Immature natural killer cell (primary cell): Measurements from ENCODE around the gene WDR4. TPM values are rescaled to one million over a fixed set of nuclear protein-coding genes. Genes with fewer than 3 reads are reported as not detected.
"Not testable (repeated sequence)": the region's sequence is repeated elsewhere in the genome, so short reads cannot be mapped to it uniquely, and the experiment has no call there.

Experiments
- DNase-seq, 3 donors: peaks; one replicate each; pipeline ENCODE4 v3.0.0; 2022; ENCODE audit warnings: mixed read lengths in 1 of 3
- H3K27ac Mint-ChIP-seq, 6 donors: one replicate each; pipeline ENCODE4 v1.8.0; 2020; ENCODE audit warnings: mixed read lengths in 6 of 6, mild to moderate bottlenecking in 5 of 6, inconsistent platforms in 4 of 6, moderate library complexity in 3 of 6
- H3K27me3 Mint-ChIP-seq, 3 donors: one replicate each; pipeline ENCODE4 v1.8.0; 2020 to 2021; ENCODE audit warnings: low read depth in 3 of 3, mild to moderate bottlenecking in 3 of 3, mixed read lengths in 3 of 3, moderate library complexity in 3 of 3, inconsistent platforms in 1 of 3
- H3K36me3 Mint-ChIP-seq, 3 donors: one replicate each; pipeline ENCODE4 v1.8.0; 2020; ENCODE audit warnings: mixed read lengths in 3 of 3, inconsistent platforms in 2 of 3, mild to moderate bottlenecking in 2 of 3
- H3K4me1 Mint-ChIP-seq, 2 donors: one replicate each; pipeline ENCODE4 v1.8.0; 2020; ENCODE audit warnings: inconsistent platforms in 2 of 2, mild to moderate bottlenecking in 2 of 2, mixed read lengths in 2 of 2, moderate library complexity in 1 of 2
- H3K4me3 Mint-ChIP-seq, 5 donors: one replicate each; pipeline ENCODE4 v1.8.0; 2020; ENCODE audit warnings: mild to moderate bottlenecking in 5 of 5, mixed read lengths in 5 of 5, inconsistent platforms in 3 of 5, moderate library complexity in 3 of 5
- H3K9me3 Mint-ChIP-seq, 6 donors: one replicate each; pipeline ENCODE4 v1.8.0; 2020; ENCODE audit warnings: mild to moderate bottlenecking in 6 of 6, mixed read lengths in 6 of 6, inconsistent platforms in 4 of 6, moderate library complexity in 3 of 6
- polyA plus RNA-seq, 3 donors: library from polyadenylated mRNA; unstranded; fragments of 300-500 nt; fragmentation: Illumina TruSeq; gene quantifications; one replicate each; pipeline ENCODE4 v1.2.3, GENCODE V29; 2021

Gene WDR4
- 10 to 100 TPM in 1 of 3 donors, 1 to 10 TPM in 2; 4.2 to 17.5 (median 5.1) TPM for polyA plus RNA-seq

- H3K36me3 Mint-ChIP-seq = peaks cover 0 to 6% (median 6%) of the 10 kb centered on the region in 3 donors
- H3K27ac Mint-ChIP-seq = peak within 1 kb of the TSS; percentile 95 to 99 (median 98)
- peaks cover 8 to 20% (median 19%) of the 10 kb centered on the region in 3 donors for H3K27me3 Mint-ChIP-seq
- DNase-seq = peak; percentile 99
- H3K4me3 Mint-ChIP-seq = peak within 1 kb of the TSS; percentile 92 to 98 (median 96)
- no peaks in the 10 kb centered on the region for H3K9me3 Mint-ChIP-seq
- peaks cover 32 to 37% of the 10 kb centered on the region in 2 donors for H3K4me1 Mint-ChIP-seq
Observed at GRCh38 chr21:42878993-42879787, at the start of gene WDR4. WDR4 (minus strand) TSS chr21:42879539; CDS start chr21:42879495, 44 bp downstream.

GRCh38 chr21:42927474-42928200 lies 48.3 kb upstream of the WDR4 start:
- H3K9me3 Mint-ChIP-seq, DNase-seq, H3K27me3 Mint-ChIP-seq, H3K36me3 Mint-ChIP-seq, H3K27ac Mint-ChIP-seq, H3K4me3 Mint-ChIP-seq: not testable (repeated sequence)
- peaks cover 11 to 13% of the 10 kb centered on the region in 2 donors for H3K4me1 Mint-ChIP-seq

- H3K27me3 Mint-ChIP-seq = peaks cover 0 to 2% (median 0%) of the 10 kb centered on the region in 3 donors
- no peak for DNase-seq
Observed at GRCh38 chr21:42925114-42925926, 46.0 kb upstream of the WDR4 start, which contains the start of gene ERVH48-1. ERVH48-1 (minus strand) TSS chr21:42925630; CDS start chr21:42919006, 6,624 bp downstream.

GRCh38 chr21:42924433-42924751 lies 45.1 kb upstream of the WDR4 start:
- Mint-ChIP-seq H3K4me3 (peak overlapping the region in 1 of 5 donors; percentile 30), H3K27me3 (peaks cover 0 to 2% (median 0%) of the 10 kb centered on the region in 3 donors), H3K4me1 (peaks cover 11 to 13% of the 10 kb centered on the region in 2 donors), H3K36me3 (no peaks in the 10 kb centered on the region), H3K9me3 (no peaks in the 10 kb centered on the region), H3K27ac (peak overlapping the region in 3 of 6 donors; percentile 39 to 63 (median 54))
- no peak for DNase-seq

More at GRCh38 chr21:42925114-42925926, 46.0 kb upstream of the WDR4 start, which contains the start of gene ERVH48-1:
- H3K27ac Mint-ChIP-seq = no peak within 1 kb of the TSS
- H3K36me3 Mint-ChIP-seq = no peaks in the 10 kb centered on the region
- H3K9me3 Mint-ChIP-seq = no peaks in the 10 kb centered on the region
- peaks cover 11 to 13% of the 10 kb centered on the region in 2 donors for H3K4me1 Mint-ChIP-seq
- no peak within 1 kb of the TSS for H3K4me3 Mint-ChIP-seq

- peaks cover 0 to 2% (median 0%) of the 10 kb centered on the region in 3 donors for H3K27me3 Mint-ChIP-seq
- peak overlapping the region in 5 of 6 donors; percentile 14 to 63 (median 54) for H3K27ac Mint-ChIP-seq
- H3K4me3 Mint-ChIP-seq = peak overlapping the region in 3 of 5 donors; percentile 30 to 60 (median 49)
- peaks cover 11 to 13% of the 10 kb centered on the region in 2 donors for H3K4me1 Mint-ChIP-seq
- DNase-seq = peak; percentile 46 to 67 (median 60)
- H3K36me3 Mint-ChIP-seq = no peaks in the 10 kb centered on the region
- H3K9me3 Mint-ChIP-seq = no peaks in the 10 kb centered on the region
Observed at GRCh38 chr21:42923553-42924432, 44.5 kb upstream of the WDR4 start.

- H3K4me1 Mint-ChIP-seq = peaks cover 11 to 13% of the 10 kb centered on the region in 2 donors
- DNase-seq = no peak
- no peaks in the 10 kb centered on the region for H3K9me3 Mint-ChIP-seq
- peaks cover 0 to 2% (median 0%) of the 10 kb centered on the region in 3 donors for H3K27me3 Mint-ChIP-seq
- H3K36me3 Mint-ChIP-seq = no peaks in the 10 kb centered on the region
- H3K27ac Mint-ChIP-seq = no peak overlapping the region
- no peak overlapping the region for H3K4me3 Mint-ChIP-seq
Observed at GRCh38 chr21:42922918-42923317, 43.6 kb upstream of the WDR4 start.

GRCh38 chr21:42921927-42922326 lies 42.6 kb upstream of the WDR4 start:
- Mint-ChIP-seq H3K4me1 (peaks cover 11 to 13% of the 10 kb centered on the region in 2 donors), H3K9me3 (no peaks in the 10 kb centered on the region), H3K4me3 (no peak overlapping the region), H3K27ac (no peak overlapping the region), H3K36me3 (no peaks in the 10 kb centered on the region), H3K27me3 (no peaks in the 10 kb centered on the region)
- no peak for DNase-seq

GRCh38 chr21:42918291-42918690 lies 39.0 kb upstream of the WDR4 start:
- Mint-ChIP-seq H3K27me3 (no peaks in the 10 kb centered on the region), H3K36me3 (peaks cover 0 to 3% (median 0%) of the 10 kb centered on the region in 3 donors), H3K9me3 (no peaks in the 10 kb centered on the region), H3K4me1 (peaks cover under 1% of the 10 kb centered on the region in 2 donors), H3K4me3 (no peak overlapping the region), H3K27ac (no peak overlapping the region)
- no peak for DNase-seq

- H3K4me3 Mint-ChIP-seq = no peak overlapping the region
- H3K36me3 Mint-ChIP-seq = peaks cover 0 to 20% (median 4%) of the 10 kb centered on the region in 3 donors
- no peak overlapping the region for H3K27ac Mint-ChIP-seq
- H3K27me3 Mint-ChIP-seq = no peaks in the 10 kb centered on the region
- no peak for DNase-seq
- H3K4me1 Mint-ChIP-seq = no peaks in the 10 kb centered on the region
- H3K9me3 Mint-ChIP-seq = no peaks in the 10 kb centered on the region
Observed at GRCh38 chr21:42913476-42913875, 34.1 kb upstream of the WDR4 start.

GRCh38 chr21:42911920-42912319 lies 32.6 kb upstream of the WDR4 start:
- DNase-seq, H3K4me1 Mint-ChIP-seq, H3K9me3 Mint-ChIP-seq, H3K27ac Mint-ChIP-seq, H3K4me3 Mint-ChIP-seq, H3K27me3 Mint-ChIP-seq: not testable (repeated sequence)
- H3K36me3 Mint-ChIP-seq = peaks cover 0 to 20% (median 4%) of the 10 kb centered on the region in 3 donors

- H3K27me3 Mint-ChIP-seq, H3K27ac Mint-ChIP-seq, H3K4me1 Mint-ChIP-seq, H3K4me3 Mint-ChIP-seq, H3K9me3 Mint-ChIP-seq, DNase-seq: not testable (repeated sequence)
- H3K36me3 Mint-ChIP-seq = peaks cover 12 to 33% (median 14%) of the 10 kb centered on the region in 3 donors
Observed at GRCh38 chr21:42908484-42908883, 29.1 kb upstream of the WDR4 start.

- no peak overlapping the region for H3K4me3 Mint-ChIP-seq
- H3K36me3 Mint-ChIP-seq = peaks cover 12 to 34% (median 16%) of the 10 kb centered on the region in 3 donors
- H3K9me3 Mint-ChIP-seq = no peaks in the 10 kb centered on the region
- peaks cover 0 to 1% (median 0%) of the 10 kb centered on the region in 3 donors for H3K27me3 Mint-ChIP-seq
- H3K27ac Mint-ChIP-seq = peak overlapping the region in 1 of 6 donors; percentile 70
- no peak for DNase-seq
- peaks cover 4 to 16% of the 10 kb centered on the region in 2 donors for H3K4me1 Mint-ChIP-seq
Observed at GRCh38 chr21:42906233-42906632, 26.9 kb upstream of the WDR4 start.
